Left ventricle myocardium inferior (tissue), 1 donor: ENCODE data around the gene RGS19. TPM values are rescaled to one million over a fixed set of nuclear protein-coding genes. Genes with fewer than 3 reads are reported as not detected.

Experiments
- DNase-seq: peaks from one replicate; pipeline ENCODE4 v3.0.0-alpha.2; 2020
- H3K27ac ChIP-seq: fragments of 200-600 bp; replicated peaks from 2 replicates; pipeline ENCODE4 v1.8.0; 2021
- H3K27me3 ChIP-seq: fragments of 200-600 bp; 2 replicates; pipeline ENCODE4 v1.8.0; 2021; ENCODE audit warnings: low read depth
- H3K36me3 ChIP-seq: fragments of 200-600 bp; 2 replicates; pipeline ENCODE4 v1.8.0; 2021
- H3K4me1 ChIP-seq: fragments of 200-600 bp; 2 replicates; pipeline ENCODE4 v1.8.0; 2021
- H3K4me3 ChIP-seq: fragments of 200-600 bp; 2 replicates; pipeline ENCODE4 v1.8.0; 2021; ENCODE audit warnings: mild to moderate bottlenecking, moderate library complexity
- H3K9me3 ChIP-seq: fragments of 200-600 bp; replicated peaks from 2 replicates; pipeline ENCODE4 v1.8.0; 2021
- intact Hi-C: fragments of 100-400 bp; cut with micrococcal nuclease; formaldehyde crosslinking; loops from one replicate; pipeline ENCODE4 v1.11.0; 2022
- total RNA-seq: library from RNA; stranded (reverse); fragmentation: NEBNext Ultra II Directional; extraction: Animal tissue kit (Norgen Biotek cat#: 25700); gene quantifications from one replicate; pipeline ENCODE4 v1.2.1, GENCODE V29; 2021
- TF ChIP-seq, protein P1 (sequence below): fragments of 200-600 bp; IDR thresholded peaks from 2 replicates; pipeline ENCODE4 v1.8.0; 2021; ENCODE audit warnings: antibody characterized with exemption, mild to moderate bottlenecking, borderline replicate concordance
- donor health status: DM: no; HTN: yes; CAD: no; lungs with severe emphysema.

RGS19 gene
- total RNA-seq, 1 donor from 2014 or later = 6.1 TPM

DNA sequence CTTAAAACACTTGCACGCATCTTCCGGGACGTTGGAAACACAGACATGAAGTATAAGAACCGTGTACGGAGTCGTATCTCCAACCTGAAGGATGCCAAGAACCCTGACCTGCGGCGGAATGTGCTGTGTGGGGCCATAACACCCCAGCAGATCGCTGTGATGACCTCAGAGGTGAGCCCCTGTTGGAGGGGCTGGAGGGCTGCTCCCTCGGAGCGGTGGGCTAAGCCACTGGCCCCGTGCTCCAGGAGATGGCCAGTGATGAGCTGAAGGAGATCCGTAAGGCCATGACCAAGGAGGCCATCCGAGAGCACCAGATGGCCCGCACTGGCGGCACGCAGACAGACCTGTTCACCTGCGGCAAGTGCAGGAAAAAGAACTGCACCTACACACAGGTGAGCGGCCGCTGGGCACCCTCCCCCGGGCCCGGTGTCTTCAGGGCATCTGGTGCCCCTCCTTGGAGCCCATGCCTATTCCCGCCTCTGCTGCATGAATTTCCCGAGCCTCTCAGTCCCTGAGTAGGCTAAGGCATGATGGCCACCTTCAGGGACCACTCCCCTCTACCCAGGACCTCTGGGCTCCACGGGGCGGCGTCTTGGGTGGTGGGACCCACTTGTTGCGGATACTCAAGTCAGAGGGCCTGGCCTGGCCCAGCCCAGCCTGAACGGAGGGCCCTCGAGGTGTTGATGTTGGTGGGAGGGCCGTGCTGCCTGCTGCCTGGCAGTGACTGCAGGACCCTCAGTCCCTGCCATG is 8.9 kb downstream of the RGS19 start:
- Histone ChIP-seq H3K27me3 (no peaks in the 10 kb centered on the region), H3K4me3 (no peak overlapping the region), H3K4me1 (peaks cover 2% of the 10 kb centered on the region), H3K27ac (no peak overlapping the region), H3K36me3 (peaks cover 16% of the 10 kb centered on the region), H3K9me3 (no peaks in the 10 kb centered on the region)
- DNase-seq = no peak
- TF ChIP-seq, protein P1, sequence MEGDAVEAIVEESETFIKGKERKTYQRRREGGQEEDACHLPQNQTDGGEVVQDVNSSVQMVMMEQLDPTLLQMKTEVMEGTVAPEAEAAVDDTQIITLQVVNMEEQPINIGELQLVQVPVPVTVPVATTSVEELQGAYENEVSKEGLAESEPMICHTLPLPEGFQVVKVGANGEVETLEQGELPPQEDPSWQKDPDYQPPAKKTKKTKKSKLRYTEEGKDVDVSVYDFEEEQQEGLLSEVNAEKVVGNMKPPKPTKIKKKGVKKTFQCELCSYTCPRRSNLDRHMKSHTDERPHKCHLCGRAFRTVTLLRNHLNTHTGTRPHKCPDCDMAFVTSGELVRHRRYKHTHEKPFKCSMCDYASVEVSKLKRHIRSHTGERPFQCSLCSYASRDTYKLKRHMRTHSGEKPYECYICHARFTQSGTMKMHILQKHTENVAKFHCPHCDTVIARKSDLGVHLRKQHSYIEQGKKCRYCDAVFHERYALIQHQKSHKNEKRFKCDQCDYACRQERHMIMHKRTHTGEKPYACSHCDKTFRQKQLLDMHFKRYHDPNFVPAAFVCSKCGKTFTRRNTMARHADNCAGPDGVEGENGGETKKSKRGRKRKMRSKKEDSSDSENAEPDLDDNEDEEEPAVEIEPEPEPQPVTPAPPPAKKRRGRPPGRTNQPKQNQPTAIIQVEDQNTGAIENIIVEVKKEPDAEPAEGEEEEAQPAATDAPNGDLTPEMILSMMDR = no peak
- intact Hi-C loops = no loop called here

DNA sequence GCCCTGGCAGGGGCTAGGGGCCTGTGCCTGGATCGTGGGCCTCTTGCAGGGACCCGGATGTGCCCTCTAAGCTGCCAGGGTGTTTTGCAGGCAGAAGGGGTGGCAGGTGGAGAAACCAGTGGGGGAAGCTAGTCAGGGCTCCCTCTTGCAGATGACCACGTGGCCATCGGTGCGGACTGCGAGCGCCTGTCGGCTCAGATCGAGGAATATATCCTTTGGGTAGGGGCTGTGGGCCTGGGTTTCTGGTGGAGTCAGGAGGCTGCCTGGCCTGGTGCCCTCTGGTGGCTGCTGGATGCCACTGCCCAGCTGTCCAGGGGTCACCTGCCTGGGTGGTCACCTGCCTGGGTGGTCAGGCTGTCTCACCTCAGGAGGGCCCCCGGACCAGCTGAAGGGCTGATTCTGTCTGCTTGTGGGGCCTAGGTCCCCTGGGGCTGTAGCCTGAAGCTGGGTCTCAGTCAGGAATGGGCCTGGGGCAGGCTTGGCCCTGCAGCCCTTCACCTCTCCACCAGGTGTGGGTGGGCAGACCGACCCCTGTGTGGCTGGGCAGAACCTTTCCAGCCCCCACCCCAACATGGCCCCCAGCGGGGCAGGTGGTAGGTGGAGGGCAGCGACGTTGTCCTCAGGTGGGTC is 9.6 kb downstream of the RGS19 start:
- intact Hi-C loops = no loop called here
- Histone ChIP-seq H3K27me3 (no peaks in the 10 kb centered on the region), H3K27ac (no peak overlapping the region), H3K36me3 (peaks cover 16% of the 10 kb centered on the region), H3K9me3 (no peaks in the 10 kb centered on the region), H3K4me3 (no peak overlapping the region), H3K4me1 (peaks cover 9% of the 10 kb centered on the region)
- no peak for DNase-seq
- TF ChIP-seq, protein P1 = peak; percentile 72

DNA sequence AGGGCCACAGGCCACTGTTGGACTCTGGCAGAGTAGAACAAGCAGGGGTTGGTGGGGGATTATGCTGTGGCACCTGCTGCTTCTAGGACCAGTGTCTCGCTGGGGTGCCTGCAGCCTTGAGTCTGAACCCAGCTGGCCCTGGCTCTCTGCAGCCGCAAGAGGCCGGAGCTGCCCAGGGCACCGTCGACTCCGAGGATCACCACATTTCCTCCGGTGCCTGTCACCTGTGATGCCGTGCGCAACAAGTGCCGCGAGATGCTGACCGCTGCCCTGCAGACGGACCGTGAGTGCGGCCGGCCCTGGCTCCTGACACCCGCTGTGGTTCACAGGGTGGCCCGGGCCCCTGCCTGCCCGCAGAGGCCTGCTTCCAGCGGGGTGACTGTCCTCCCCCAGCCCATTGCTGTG is 10.1 kb downstream of the RGS19 start:
- TF ChIP-seq, protein P1 = no peak
- Histone ChIP-seq H3K4me3 (no peak overlapping the region), H3K36me3 (peaks cover 16% of the 10 kb centered on the region), H3K9me3 (no peaks in the 10 kb centered on the region), H3K27ac (no peak overlapping the region), H3K27me3 (no peaks in the 10 kb centered on the region), H3K4me1 (peaks cover 14% of the 10 kb centered on the region)
- no peak for DNase-seq
- intact Hi-C loops = no loop called here

DNA sequence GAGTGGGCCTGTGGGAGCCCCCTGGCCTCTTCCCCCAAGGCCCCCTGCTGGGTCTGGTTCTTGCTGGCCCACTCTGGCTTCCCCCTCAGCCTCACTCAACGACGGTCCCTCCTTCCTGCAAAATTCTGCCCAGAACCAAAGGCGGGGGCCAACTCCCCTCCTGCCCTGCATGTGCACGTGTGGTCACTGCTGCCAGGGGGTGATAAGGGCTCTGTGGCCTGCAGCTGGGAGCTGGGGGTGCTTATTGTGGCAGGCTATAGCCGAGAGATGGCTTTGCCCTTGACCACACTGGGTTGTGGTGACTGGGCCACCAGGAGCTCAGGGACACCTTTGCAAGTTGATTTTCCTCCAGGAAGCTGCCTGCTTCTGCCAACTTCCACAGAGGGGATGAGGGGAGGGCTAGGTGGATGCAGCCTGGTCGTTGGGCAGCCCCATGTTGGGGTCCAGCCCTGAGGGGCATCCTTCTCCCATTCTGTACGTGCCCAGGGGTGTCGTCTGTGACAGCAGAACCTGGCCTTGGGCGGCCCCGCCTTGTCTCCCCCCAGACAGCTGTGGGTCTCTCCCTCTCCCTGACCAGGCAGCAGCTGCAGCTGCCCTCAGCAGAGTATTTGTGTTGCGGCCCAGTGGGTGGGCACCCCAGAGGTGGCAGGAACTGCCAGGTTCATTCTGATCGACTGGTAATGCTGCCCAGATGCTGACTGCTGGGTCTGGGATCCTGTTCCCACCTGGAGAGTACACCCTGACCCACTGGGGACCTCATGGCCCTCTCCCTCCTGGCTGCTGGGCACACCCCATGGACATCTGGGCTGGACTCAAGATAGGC is 10.7 kb downstream of the RGS19 start:
- TF ChIP-seq, protein P1 = no peak
- no peaks in the 10 kb centered on the region for H3K27me3 ChIP-seq
- H3K9me3 ChIP-seq = no peaks in the 10 kb centered on the region
- intact Hi-C loops = no loop called here
- peaks cover 20% of the 10 kb centered on the region for H3K4me1 ChIP-seq
- peaks cover 12% of the 10 kb centered on the region for H3K36me3 ChIP-seq
- H3K4me3 ChIP-seq = no peak overlapping the region
- no peak for DNase-seq
- no peak overlapping the region for H3K27ac ChIP-seq

DNA sequence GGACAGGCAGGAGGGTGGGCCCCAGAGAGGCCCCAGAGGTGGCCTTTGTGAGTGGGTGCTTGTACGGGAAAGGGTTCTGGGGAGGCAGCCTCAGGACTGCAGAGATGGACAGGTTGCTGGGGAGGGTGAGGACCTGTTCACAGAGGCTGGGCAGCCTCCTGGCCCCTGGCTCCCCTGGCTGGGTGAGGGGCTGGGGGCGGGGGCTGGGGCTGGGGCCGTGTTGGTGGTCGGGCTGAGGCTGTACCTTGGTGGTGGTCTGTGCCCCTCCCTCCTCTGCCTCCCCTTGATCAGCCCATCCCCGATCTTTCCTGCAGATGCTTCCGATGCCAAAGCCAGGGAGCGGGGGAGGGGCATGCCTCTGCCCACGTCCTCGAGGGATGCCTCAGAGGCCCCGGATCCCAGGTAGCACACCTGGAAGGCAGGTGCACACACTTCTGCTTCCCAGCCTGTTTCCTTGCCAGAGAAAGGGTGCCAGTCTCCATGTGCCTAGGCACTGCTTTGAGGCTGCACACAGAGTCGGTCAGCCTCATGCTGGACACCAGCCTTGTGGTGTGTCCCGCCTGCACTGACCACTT is 11.5 kb downstream of the RGS19 start:
- H3K4me3 ChIP-seq = no peak overlapping the region
- intact Hi-C loops = no loop called here
- H3K36me3 ChIP-seq = peaks cover 8% of the 10 kb centered on the region
- peaks cover 26% of the 10 kb centered on the region for H3K4me1 ChIP-seq
- TF ChIP-seq, protein P1 = no peak
- no peak for DNase-seq
- no peaks in the 10 kb centered on the region for H3K9me3 ChIP-seq
- H3K27ac ChIP-seq = no peak overlapping the region
- H3K27me3 ChIP-seq = no peaks in the 10 kb centered on the region
